ENCODE measurements around the gene ACIN1. TPM values are rescaled to one million over a fixed set of nuclear protein-coding genes. Genes with fewer than 3 reads are reported as not detected.

The ACIN1 gene
- total RNA-seq, 1 experiment from 2014 or later = 333 TPM

- Histone ChIP-seq H3K4me2 (ENCODE audit: insufficient read depth, insufficient read length, low read length) (no peak overlapping the region), H2BK5ac (ENCODE audit: insufficient read length, low read length) (no peak overlapping the region), H3K79me1 (ENCODE audit: insufficient read depth, low read depth, low read length, poor library complexity, severe bottlenecking) (no peaks in the 10 kb centered on the region), H3K4ac (ENCODE audit: low read depth, low read length) (no peak overlapping the region), H3K9ac (ENCODE audit: extremely low read depth, insufficient read length, low read length) (no peak overlapping the region), H3K27ac (ENCODE audit: insufficient read length, low read depth, low read length) (no peak overlapping the region), H3K14ac (ENCODE audit: insufficient read depth, low read length) (no peak overlapping the region), H3K23me2 (ENCODE audit: insufficient read length, low read depth, low read length, poor library complexity, severe bottlenecking) (no peaks in the 10 kb centered on the region), H3K18ac (ENCODE audit: insufficient read length, low read depth, low read length) (no peak overlapping the region), H2AK5ac (ENCODE audit: insufficient read length, low read length) (no peak overlapping the region), H2BK20ac (ENCODE audit: low read depth, low read length, poor library complexity, severe bottlenecking) (no peak overlapping the region), H4K5ac (ENCODE audit: insufficient read length, low read depth, low read length) (no peak overlapping the region), H2BK120ac (ENCODE audit: low read depth, low read length, poor library complexity, severe bottlenecking) (no peak overlapping the region), H3K27me3 (ENCODE audit: insufficient read depth, low read length) (no peaks in the 10 kb centered on the region), H3T11ph (ENCODE audit: low read length) (no peak overlapping the region), H3K4me1 (ENCODE audit: insufficient read depth, low read length) (no peaks in the 10 kb centered on the region), H2BK15ac (ENCODE audit: low read depth, low read length) (no peak overlapping the region), H3K56ac (ENCODE audit: insufficient read length, low read depth, low read length) (no peak overlapping the region), H3K9me3 (ENCODE audit: control insufficient read depth, low read depth, low read length) (no peaks in the 10 kb centered on the region), H4K8ac (replicated peaks; ENCODE audit: insufficient read length, low read depth, low read length) (no peak overlapping the region), H3K79me2 (ENCODE audit: insufficient read depth, low read length) (no peaks in the 10 kb centered on the region), H2BK12ac (ENCODE audit: insufficient read length, low read depth, low read length) (no peak overlapping the region), H2AFZ (ENCODE audit: low read length) (no peak overlapping the region), H4K91ac (ENCODE audit: insufficient read length, low read depth, low read length) (no peak overlapping the region), H3K23ac (ENCODE audit: insufficient read length, low read depth, low read length) (no peak overlapping the region), H4K20me1 (ENCODE audit: control insufficient read depth, insufficient read depth, insufficient read length) (no peaks in the 10 kb centered on the region)
- H3K4me1 Mint-ChIP-seq = peaks cover 0 to 11% of the 10 kb centered on the region in 2 experiments; a peak in 3 of 4 replicates
- no peak for DNase-seq
- no peak overlapping the region for H3K4me3 Mint-ChIP-seq
- H3K27me3 Mint-ChIP-seq (ENCODE audit: low read depth) = no peaks in the 10 kb centered on the region
- peaks cover 0 to 2% of the 10 kb centered on the region in 2 experiments; a peak in 2 of 5 replicates for H3K9me3 Mint-ChIP-seq
- H3K27ac Mint-ChIP-seq = no peak overlapping the region; a peak in 1 of 7 replicates
- TF ChIP-seq, protein P1, sequence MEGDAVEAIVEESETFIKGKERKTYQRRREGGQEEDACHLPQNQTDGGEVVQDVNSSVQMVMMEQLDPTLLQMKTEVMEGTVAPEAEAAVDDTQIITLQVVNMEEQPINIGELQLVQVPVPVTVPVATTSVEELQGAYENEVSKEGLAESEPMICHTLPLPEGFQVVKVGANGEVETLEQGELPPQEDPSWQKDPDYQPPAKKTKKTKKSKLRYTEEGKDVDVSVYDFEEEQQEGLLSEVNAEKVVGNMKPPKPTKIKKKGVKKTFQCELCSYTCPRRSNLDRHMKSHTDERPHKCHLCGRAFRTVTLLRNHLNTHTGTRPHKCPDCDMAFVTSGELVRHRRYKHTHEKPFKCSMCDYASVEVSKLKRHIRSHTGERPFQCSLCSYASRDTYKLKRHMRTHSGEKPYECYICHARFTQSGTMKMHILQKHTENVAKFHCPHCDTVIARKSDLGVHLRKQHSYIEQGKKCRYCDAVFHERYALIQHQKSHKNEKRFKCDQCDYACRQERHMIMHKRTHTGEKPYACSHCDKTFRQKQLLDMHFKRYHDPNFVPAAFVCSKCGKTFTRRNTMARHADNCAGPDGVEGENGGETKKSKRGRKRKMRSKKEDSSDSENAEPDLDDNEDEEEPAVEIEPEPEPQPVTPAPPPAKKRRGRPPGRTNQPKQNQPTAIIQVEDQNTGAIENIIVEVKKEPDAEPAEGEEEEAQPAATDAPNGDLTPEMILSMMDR (conservative IDR thresholded peaks at IDR 0.05) = no peak
- WGBS (ENCODE audit: extremely low coverage, insufficient read length, low lambda C conversion rate) = no CpG with 5 or more reads among the region's 1 CpG
- H3K36me3 Mint-ChIP-seq (ENCODE audit: insufficient read depth in 1 of 3, low read depth in 3 of 3) = peaks cover 41 to 56% (median 50%) of the 10 kb centered on the region in 3 experiments; a peak in 6 of 7 replicates
Observed at GRCh38 chr14:23143911-23144310, 49.0 kb upstream of the ACIN1 start.
